Measurements from ENCODE around the gene UBAC1. TPM values are rescaled to one million over a fixed set of nuclear protein-coding genes. Genes with fewer than 3 reads are reported as not detected.
A peak's percentile ranks its signal among the peaks of the same experiment; 100 is the strongest.

UBAC1 gene
- total and polyA plus RNA-seq, 2 experiments from 2014 or later: 35.2 to 36.4 TPM

GRCh38 chr9:135971892-135972291 is 10.7 kb upstream of the UBAC1 start:
- Histone ChIP-seq H4K20me1 (ENCODE audit: insufficient read depth, poor library complexity, severe bottlenecking) (no peaks in the 10 kb centered on the region), H3K4me2 (no peak overlapping the region), H3K36me3 (replicated peaks; ENCODE audit: insufficient read depth, low read depth) (no peaks in the 10 kb centered on the region), H3K4me3 (no peak overlapping the region), H3K27ac (no peak overlapping the region), H2AFZ (no peak overlapping the region), H3K79me2 (no peaks in the 10 kb centered on the region), H3K4me1 (ENCODE audit: insufficient read depth) (peaks cover 5% of the 10 kb centered on the region), H3K27me3 (no peaks in the 10 kb centered on the region), H3K9me2 (replicated peaks; ENCODE audit: insufficient read depth) (no peaks in the 10 kb centered on the region), H3K9me3 (ENCODE audit: low read depth) (no peaks in the 10 kb centered on the region)
- TF ChIP-seq EZH2phosphoT487 (IDR thresholded peaks at IDR 0.05; ENCODE audit: low read depth, severe bottlenecking, unreplicated experiment): no peak
- no peak for TF ChIP-seq EZH2 (IDR thresholded peaks at IDR 0.05; ENCODE audit: borderline replicate concordance)
- TF ChIP-seq CTCF (IDR thresholded peaks at IDR 0.05; ENCODE audit: poor library complexity): no peak
- DNase-seq (ENCODE audit: low spot score): peak; percentile 94
- 13% methylated on average over 13 of the region's 13 CpGs for WGBS (ENCODE audit: low lambda C conversion rate, missing lambda C conversion rate)

GRCh38 chr9:135971111-135971766 is 10.1 kb upstream of the UBAC1 start:
- Histone ChIP-seq H3K9me2 (replicated peaks; ENCODE audit: insufficient read depth) (no peaks in the 10 kb centered on the region), H3K4me3 (no peak overlapping the region), H3K4me1 (ENCODE audit: insufficient read depth) (peaks cover 2% of the 10 kb centered on the region), H4K20me1 (ENCODE audit: insufficient read depth, poor library complexity, severe bottlenecking) (no peaks in the 10 kb centered on the region), H2AFZ (no peak overlapping the region), H3K27me3 (no peaks in the 10 kb centered on the region), H3K36me3 (replicated peaks; ENCODE audit: insufficient read depth, low read depth) (no peaks in the 10 kb centered on the region), H3K9me3 (ENCODE audit: low read depth) (no peaks in the 10 kb centered on the region), H3K79me2 (no peaks in the 10 kb centered on the region), H3K27ac (no peak overlapping the region), H3K4me2 (no peak overlapping the region)
- DNase-seq (ENCODE audit: low spot score): no peak
- no peak for TF ChIP-seq EZH2 (IDR thresholded peaks at IDR 0.05; ENCODE audit: borderline replicate concordance)
- no peak for TF ChIP-seq CTCF (IDR thresholded peaks at IDR 0.05; ENCODE audit: poor library complexity)
- no peak for TF ChIP-seq EZH2phosphoT487 (IDR thresholded peaks at IDR 0.05; ENCODE audit: low read depth, severe bottlenecking, unreplicated experiment)
- 66% methylated on average over 18 of the region's 18 CpGs for WGBS (ENCODE audit: low lambda C conversion rate, missing lambda C conversion rate)

GRCh38 chr9:135970128-135970815 is 9.1 kb upstream of the UBAC1 start:
- Histone ChIP-seq H3K9me2 (replicated peaks; ENCODE audit: insufficient read depth) (no peaks in the 10 kb centered on the region), H3K36me3 (replicated peaks; ENCODE audit: insufficient read depth, low read depth) (no peaks in the 10 kb centered on the region), H3K27me3 (no peaks in the 10 kb centered on the region), H3K27ac (no peak overlapping the region), H3K4me3 (no peak overlapping the region), H3K4me1 (ENCODE audit: insufficient read depth) (peaks cover 2% of the 10 kb centered on the region), H3K4me2 (no peak overlapping the region), H3K9me3 (ENCODE audit: low read depth) (no peaks in the 10 kb centered on the region), H2AFZ (no peak overlapping the region), H3K79me2 (no peaks in the 10 kb centered on the region), H4K20me1 (ENCODE audit: insufficient read depth, poor library complexity, severe bottlenecking) (no peaks in the 10 kb centered on the region)
- no peak for DNase-seq (ENCODE audit: low spot score)
- no peak for TF ChIP-seq EZH2 (IDR thresholded peaks at IDR 0.05; ENCODE audit: borderline replicate concordance)
- no peak for TF ChIP-seq EZH2phosphoT487 (IDR thresholded peaks at IDR 0.05; ENCODE audit: low read depth, severe bottlenecking, unreplicated experiment)
- no peak for TF ChIP-seq CTCF (IDR thresholded peaks at IDR 0.05; ENCODE audit: poor library complexity)
- 75% methylated on average over 6 of the region's 9 CpGs for WGBS (ENCODE audit: low lambda C conversion rate, missing lambda C conversion rate)

All from hepatocyte (in vitro differentiated cells).